MCF 10A (cell line): ENCODE results near the gene DCUN1D4. TPM values are rescaled to one million over a fixed set of nuclear protein-coding genes. Genes with fewer than 3 reads are reported as not detected.

Experiments
- BruUV-seq: library from RNA; stranded (reverse); fragments of 400-500 nt; replicated peaks from 2 replicates; lab custom pipeline; 2021; lab: Mats Ljungman, UMichigan
- CTCF ChIA-PET: fragments of 300-600 bp; sonication (Branson Sonifier 250); formaldehyde crosslinking; extraction: SDS; loops from one replicate; lab custom pipeline; 2021; ENCODE audit warnings: antibody characterized with exemption, inconsistent platforms; lab: Yijun Ruan, JAX
- POLR2A ChIA-PET: fragments of 300-600, 350-650 bp; sonication (Branson Sonifier 250); formaldehyde crosslinking; extraction: SDS; loops from one replicate; lab custom pipeline; 2020; ENCODE audit warnings: antibody characterized with exemption, inconsistent platforms; lab: Yijun Ruan, JAX
- DNase-seq: peaks from one replicate; pipeline ENCODE4 v3.0.0-alpha.2; 2018; ENCODE audit not compliant: unreplicated experiment
- H3K27ac Mint-ChIP-seq: one replicate; pipeline ENCODE4 v1.8.0; 2022; ENCODE audit warnings: mild to moderate bottlenecking, low read depth, mixed read lengths; ENCODE audit not compliant: unreplicated experiment
- H3K27me3 Mint-ChIP-seq: one replicate; pipeline ENCODE4 v1.8.0; 2022; ENCODE audit warnings: mixed read lengths; ENCODE audit not compliant: insufficient read depth, unreplicated experiment
- H3K36me3 Mint-ChIP-seq: one replicate; pipeline ENCODE4 v1.8.0; 2022; ENCODE audit warnings: mild to moderate bottlenecking, moderate library complexity, mixed read lengths; ENCODE audit not compliant: insufficient read depth, unreplicated experiment
- H3K4me1 Mint-ChIP-seq: one replicate; pipeline ENCODE4 v1.8.0; 2022; ENCODE audit warnings: mixed read lengths; ENCODE audit not compliant: insufficient read depth, unreplicated experiment
- H3K4me3 Mint-ChIP-seq: one replicate; pipeline ENCODE4 v1.8.0; 2022; ENCODE audit warnings: mild to moderate bottlenecking, moderate library complexity, mixed read lengths; ENCODE audit not compliant: unreplicated experiment
- H3K9me3 Mint-ChIP-seq: one replicate; pipeline ENCODE4 v1.8.0; 2022; ENCODE audit warnings: mixed read lengths; ENCODE audit not compliant: unreplicated experiment
- CTCF ChIP-seq: fragments of 200-600 bp; IDR thresholded peaks from one replicate; pipeline ENCODE4 v1.8.0; 2022; ENCODE audit warnings: antibody characterized with exemption, mild to moderate bottlenecking; ENCODE audit not compliant: unreplicated experiment
- intact Hi-C: fragments of 100-400 bp; cut with micrococcal nuclease; formaldehyde crosslinking; loops from 2 replicates; pipeline ENCODE4 v1.14.1; 2022
- total RNA-seq: library from RNA; stranded (reverse); gene quantifications from 2 replicates; pipeline ENCODE4 v1.2.3, GENCODE V29; 2022

DCUN1D4 gene
- total RNA-seq, 1 experiment from 2014 or later = 88.0 TPM

- no peak for TF ChIP-seq CTCF
- H3K27ac Mint-ChIP-seq = no peak overlapping the region
- DNase-seq = no peak
- H3K36me3 Mint-ChIP-seq = peaks cover 78% of the 10 kb centered on the region
- BruUV-seq = no TSS peak
- intact Hi-C loops = no loop called here
- ChIA-PET CTCF (interaction anchor here (0.6 to 4.7 kb wide), 4 partner anchors 11 to 119 kb away, joined by 3 to 53 read pairs (median 4); no protein-coding TSS in a partner anchor), POLR2A (no interaction called here)
- H3K27me3 Mint-ChIP-seq = no peaks in the 10 kb centered on the region
- H3K4me3 Mint-ChIP-seq = no peak overlapping the region
- H3K4me1 Mint-ChIP-seq = no peaks in the 10 kb centered on the region
- H3K9me3 Mint-ChIP-seq = no peaks in the 10 kb centered on the region
These were observed 64.2 kb downstream of the DCUN1D4 start for GRCh38 chr4:51907006-51907669.

GRCh38 chr4:51909236-51909703, 66.3 kb downstream of the DCUN1D4 start:
- intact Hi-C loops = no loop called here
- no peak for DNase-seq
- Mint-ChIP-seq H3K9me3 (no peaks in the 10 kb centered on the region), H3K4me1 (no peaks in the 10 kb centered on the region), H3K27ac (no peak overlapping the region), H3K27me3 (no peaks in the 10 kb centered on the region), H3K4me3 (no peak overlapping the region), H3K36me3 (peaks cover 71% of the 10 kb centered on the region)
- no peak for TF ChIP-seq CTCF
- no TSS peak for BruUV-seq
- ChIA-PET CTCF (interaction anchor here (0.9 kb wide), 1 partner anchor 14 kb away, joined by 3 read pairs; no protein-coding TSS in a partner anchor), POLR2A (no interaction called here)

GRCh38 chr4:51918251-51918650, 75.3 kb downstream of the DCUN1D4 start:
- no TSS peak for BruUV-seq
- no peak for TF ChIP-seq CTCF
- H3K9me3 Mint-ChIP-seq = no peaks in the 10 kb centered on the region
- no peak overlapping the region for H3K27ac Mint-ChIP-seq
- H3K4me3 Mint-ChIP-seq = no peak overlapping the region
- H3K4me1 Mint-ChIP-seq = peaks cover 6% of the 10 kb centered on the region
- ChIA-PET POLR2A (no interaction called here), CTCF (interaction anchor here (2.1 kb wide), 1 partner anchor 22 kb away, joined by 8 read pairs; no protein-coding TSS in a partner anchor)
- intact Hi-C loops = loop anchor here (10.0 kb wide), 1 partner anchor 47 kb away; no protein-coding TSS in a partner anchor
- DNase-seq = peak; percentile 14
- peaks cover 39% of the 10 kb centered on the region for H3K36me3 Mint-ChIP-seq
- H3K27me3 Mint-ChIP-seq = no peaks in the 10 kb centered on the region

- TF ChIP-seq CTCF = no peak
- H3K27ac Mint-ChIP-seq = no peak overlapping the region
- peaks cover 14% of the 10 kb centered on the region for H3K36me3 Mint-ChIP-seq
- POLR2A ChIA-PET = interaction anchor here (1.0 kb wide), 1 partner anchor 72 kb away, joined by 3 read pairs; no protein-coding TSS in a partner anchor
- H3K9me3 Mint-ChIP-seq = no peaks in the 10 kb centered on the region
- CTCF ChIA-PET = interaction anchor here (1.4 kb wide), 1 partner anchor 96 kb away, joined by 3 read pairs; the partner anchor contains the start of gene LRRC66
- BruUV-seq = no TSS peak
- no peaks in the 10 kb centered on the region for H3K27me3 Mint-ChIP-seq
- H3K4me3 Mint-ChIP-seq = no peak overlapping the region
- no peaks in the 10 kb centered on the region for H3K4me1 Mint-ChIP-seq
- intact Hi-C loops = no loop called here
- no peak for DNase-seq
These were observed 80.4 kb downstream of the DCUN1D4 start for GRCh38 chr4:51923343-51923742.
